CD4-positive, alpha-beta T cell treated with Interleukin-4 for 1 hour (primary cell): Measurements from ENCODE around the gene KRT75.

Source experiments
- DNase-seq, 2 donors: peaks; one replicate each; pipeline ENCODE4 v3.0.0-alpha.2; 2020 to 2022

KRT75 gene

DNA sequence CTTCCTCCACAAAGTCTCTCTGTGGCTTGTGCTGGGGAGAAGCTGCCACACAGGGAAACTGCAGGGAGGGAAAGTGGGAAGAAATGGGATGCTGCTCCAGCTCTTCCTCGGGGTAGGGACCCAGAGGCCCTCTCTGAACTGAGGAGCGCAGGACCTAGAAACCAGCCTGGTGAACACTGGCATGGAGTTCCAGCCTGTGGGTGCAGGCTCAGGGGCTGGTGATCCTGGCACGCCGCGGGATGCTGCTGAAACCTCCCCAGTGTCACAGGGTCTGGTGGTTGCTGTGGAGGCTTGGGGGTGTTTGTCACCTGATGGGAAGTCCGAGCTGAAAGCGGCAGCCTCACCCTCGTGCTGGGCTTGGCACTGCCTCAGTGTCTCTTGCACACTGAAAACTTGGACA is 5.2 kb upstream of the KRT75 start:
- no peak for DNase-seq

DNA sequence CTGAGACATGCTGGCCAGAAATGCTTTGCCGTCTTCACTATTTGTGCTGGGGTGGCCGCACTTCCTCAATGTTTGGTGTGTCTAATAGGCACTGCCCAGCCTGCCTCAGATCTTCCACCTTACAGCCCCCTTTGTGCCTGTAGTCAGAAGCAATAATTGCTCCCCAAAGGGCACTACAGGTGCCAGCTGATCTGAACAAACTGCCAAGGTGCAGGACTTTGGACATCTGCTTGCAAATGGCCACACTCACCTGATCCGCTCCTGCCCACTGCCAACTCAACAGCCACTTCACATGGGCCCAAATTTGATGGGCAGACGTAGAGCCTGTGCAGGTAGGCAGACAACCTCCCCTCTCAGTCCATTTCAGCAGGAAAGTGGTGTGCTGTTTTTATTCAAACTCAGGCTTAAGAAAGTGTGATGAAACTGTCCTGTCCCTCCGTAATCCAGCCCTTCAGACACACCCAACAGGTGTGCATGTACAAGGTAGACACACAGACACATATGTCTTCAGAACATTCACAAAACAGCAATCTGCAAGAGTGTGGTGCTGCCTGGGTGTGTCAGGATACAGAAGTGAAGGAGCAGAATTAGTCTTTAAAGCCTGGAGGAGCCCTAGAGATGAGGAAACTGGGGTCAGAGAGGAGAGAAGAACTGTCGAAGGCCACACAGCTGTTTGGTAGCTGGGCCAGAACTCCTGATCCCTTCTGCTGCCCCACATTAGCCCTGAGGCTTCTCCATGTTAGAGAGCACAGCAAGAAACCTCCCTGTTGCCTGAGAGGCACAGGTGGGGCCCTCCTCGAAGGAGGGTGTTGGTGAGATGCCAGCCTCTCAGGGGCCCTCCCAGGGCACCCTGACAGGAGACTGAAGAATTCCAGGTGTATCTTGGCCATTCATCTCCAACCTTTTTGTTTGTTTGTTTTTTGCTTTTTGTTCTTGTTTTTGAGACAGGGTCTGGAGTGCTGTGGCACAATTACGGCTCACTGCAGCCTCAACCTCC is 4.4 kb upstream of the KRT75 start:
- DNase-seq: no peak

- no peak for DNase-seq
These were observed 3.3 kb upstream of the KRT75 start for GRCh38 chr12:52437508-52437907.

GRCh38 chr12:52436828-52437474 is 2.8 kb upstream of the KRT75 start:
- DNase-seq: no peak

GRCh38 chr12:52436000-52436827 is 2.0 kb upstream of the KRT75 start:
- no peak for DNase-seq

DNA sequence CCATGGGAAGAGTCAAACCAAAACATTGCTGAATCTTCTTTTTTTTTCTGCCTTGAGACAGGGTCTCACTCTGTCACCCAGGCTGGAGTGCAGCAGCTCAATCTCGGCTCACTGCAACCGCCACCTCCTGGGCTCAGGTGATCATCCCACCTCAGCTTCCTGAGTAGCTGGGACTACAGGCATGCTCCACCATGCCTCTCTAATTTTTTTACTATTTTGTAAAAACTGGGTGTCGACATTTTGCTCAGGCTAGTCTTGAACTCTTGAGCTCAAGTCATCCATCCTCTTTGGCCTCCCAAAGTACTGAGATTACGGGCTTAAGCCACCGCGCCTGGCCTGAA is 1.5 kb upstream of the KRT75 start:
- no peak for DNase-seq

GRCh38 chr12:52434760-52435530 is 774 bp upstream of the KRT75 start:
- no peak for DNase-seq

DNA sequence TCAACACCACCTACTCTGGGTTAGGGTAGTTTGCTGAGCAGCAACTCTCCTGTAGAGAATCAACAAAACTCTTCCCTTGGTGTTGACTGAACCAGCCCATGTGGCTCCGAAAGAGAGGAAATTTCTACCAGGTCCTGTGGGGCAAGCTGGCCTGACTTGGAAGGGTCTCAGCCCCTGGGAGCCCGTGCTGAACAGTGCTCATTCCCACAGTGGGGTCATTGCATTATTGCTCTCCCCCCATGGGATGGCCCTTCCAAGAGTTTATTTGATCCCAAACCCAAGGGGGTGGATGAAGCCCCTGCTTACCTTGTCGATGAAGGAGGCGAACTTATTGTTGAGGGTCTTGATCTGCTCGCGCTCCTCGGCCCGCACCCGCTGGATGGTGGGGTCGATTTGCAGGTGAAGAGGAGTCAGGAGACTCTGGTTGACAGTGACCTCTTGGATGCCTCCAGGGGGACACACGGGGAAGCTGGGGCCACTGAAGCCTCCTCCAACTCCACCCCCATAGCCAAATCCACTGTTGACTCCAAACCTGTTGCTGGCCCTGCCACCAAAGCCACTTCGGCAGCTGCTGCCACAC is 580 bp downstream of the KRT75 start:
- DNase-seq: no peak

DNA sequence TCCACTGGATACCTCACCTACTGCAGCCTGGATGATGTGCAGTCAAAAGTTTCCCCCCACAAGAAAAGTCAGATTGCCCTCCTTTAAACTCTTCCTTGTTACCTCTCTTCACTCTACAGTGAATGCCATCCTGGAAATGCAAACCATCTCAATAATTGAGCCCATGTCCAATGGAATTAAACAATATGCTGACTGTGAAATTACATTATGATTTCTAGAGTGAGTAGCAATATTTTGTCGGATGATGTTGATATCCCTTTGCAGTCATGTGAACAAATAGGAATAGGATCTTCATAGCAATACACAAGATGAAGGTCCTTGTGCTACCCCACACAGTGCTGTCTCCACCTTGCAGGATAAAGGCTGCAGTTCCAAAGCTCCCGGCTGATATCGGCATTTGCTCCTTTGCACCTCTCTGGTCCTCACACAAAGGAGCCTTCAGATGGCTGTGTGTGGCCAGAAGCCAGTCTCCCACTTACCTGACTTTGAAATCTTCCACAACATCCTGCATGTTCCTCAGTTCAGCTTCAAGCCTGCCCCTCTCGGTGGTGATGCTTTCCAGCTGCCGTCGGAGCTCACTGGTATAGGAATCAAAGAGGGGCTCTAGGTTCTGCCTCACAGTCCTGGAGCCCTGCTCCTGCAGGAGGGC is 1.5 kb downstream of the KRT75 start:
- DNase-seq: no peak

DNA sequence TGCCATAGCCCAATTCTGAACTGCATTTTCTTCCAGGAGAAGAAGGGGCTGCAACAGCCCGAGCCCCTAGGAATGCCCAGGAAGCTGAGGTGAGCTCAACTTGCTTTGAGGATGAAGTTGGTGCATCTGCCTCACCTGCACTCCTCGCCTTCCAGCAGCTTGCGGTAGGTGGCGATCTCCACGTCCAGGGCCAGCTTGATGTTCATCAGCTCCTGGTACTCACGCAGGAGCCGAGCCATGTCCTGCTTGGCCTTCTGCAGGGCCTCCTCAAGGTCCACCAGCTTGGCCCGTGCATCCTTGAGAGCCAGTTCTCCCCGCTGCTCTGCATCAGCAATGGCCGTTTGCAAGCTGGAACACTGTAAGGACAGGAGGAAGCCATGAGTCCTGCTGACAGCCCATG is 6.0 kb downstream of the KRT75 start:
- DNase-seq: no peak

DNA sequence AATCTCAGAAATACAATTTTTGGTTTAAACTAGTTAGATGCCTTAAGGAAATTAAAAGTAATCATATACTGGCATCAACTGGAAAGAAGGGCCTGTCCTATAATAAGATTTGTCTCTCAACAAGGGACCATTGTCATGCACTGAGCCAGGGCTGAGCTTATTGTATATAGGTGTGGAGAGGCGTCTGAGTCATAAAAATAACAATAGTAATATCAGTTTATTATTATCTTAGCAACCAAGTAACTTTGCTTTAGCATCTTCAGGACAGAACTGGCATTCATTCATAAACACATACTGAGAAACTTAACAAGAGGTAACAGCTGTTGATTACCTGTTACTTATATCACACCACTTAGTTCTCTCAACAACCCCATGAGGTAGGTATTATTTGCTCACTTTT is 7.1 kb downstream of the KRT75 start:
- no peak for DNase-seq

- no peak for DNase-seq
These were observed 8.1 kb downstream of the KRT75 start for GRCh38 chr12:52426034-52426433.

- DNase-seq: no peak
These were observed 8.7 kb downstream of the KRT75 start for GRCh38 chr12:52425466-52425865.

DNA sequence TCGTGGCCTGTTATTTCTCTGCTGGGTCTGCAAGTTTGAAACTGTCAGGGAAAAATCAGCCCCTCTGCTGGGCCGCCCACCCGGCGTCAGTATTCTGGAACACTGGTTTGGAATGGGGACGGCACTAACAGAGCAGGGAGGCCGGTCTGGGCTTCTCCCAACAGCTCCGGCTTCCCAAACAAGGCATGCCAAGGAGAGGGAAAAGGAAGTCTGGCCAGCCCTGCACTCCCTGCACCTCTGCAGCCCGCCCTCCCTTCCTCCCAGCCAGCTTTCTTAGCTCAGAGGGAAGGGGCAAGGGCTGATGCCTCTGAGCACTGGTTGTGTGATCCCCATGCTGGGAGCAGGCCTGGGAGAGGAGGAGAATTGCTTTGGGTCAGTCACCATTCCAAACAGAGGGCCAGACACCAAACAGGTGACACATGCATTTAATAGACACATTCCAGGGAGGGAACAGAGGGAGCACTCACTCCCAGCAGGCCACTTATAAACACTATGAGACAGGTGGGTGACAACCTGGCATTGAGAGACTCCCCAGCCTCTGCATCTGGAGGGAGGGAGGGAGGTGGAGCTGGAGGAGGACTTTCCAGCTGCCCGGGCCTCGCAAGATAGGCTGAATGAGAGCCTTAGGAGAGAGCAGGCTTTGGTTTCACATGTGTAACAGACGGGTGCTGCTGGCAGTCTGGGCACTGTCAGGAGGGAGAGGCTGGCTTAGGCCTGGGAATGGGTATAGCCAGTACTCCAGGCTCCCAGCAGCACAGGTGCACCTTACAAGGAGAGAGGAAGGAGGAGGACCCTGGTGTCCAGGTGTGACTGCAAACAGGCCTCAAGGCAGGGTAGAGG is 10.3 kb downstream of the KRT75 start:
- no peak for DNase-seq

GRCh38 chr12:52423035-52423434 is 11.1 kb downstream of the KRT75 start:
- DNase-seq: no peak

GRCh38 chr12:52419656-52420055 is 14.5 kb downstream of the KRT75 start:
- no peak for DNase-seq

DNA sequence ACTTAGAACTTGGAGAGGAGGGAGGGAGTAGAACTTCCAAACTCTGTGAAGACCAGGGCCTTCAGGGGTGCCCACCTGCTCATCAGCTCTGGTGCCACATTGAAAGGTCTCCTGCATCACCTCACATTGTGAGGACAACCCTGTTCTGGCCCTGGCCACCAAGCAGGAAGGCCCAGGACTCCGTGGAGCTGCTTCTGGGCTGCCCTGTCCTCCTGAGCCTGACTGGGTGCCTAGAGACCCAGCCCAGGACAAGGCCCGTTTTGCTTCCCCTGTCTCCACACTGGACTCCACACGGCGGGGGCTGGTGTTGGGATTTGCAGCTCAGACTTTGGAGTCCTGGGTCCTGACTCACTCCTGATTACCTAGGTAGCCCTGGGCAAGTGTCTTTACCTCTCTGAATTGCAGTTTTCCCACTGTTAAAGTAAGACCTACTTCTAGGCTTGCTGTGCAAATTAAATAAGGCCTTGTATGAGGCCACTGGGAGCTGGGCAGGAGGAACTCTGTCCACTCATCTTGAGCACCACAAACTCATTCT is 15.5 kb downstream of the KRT75 start:
- no peak for DNase-seq

- no peak for DNase-seq
These were observed 16.4 kb downstream of the KRT75 start for GRCh38 chr12:52417740-52418139.

DNA sequence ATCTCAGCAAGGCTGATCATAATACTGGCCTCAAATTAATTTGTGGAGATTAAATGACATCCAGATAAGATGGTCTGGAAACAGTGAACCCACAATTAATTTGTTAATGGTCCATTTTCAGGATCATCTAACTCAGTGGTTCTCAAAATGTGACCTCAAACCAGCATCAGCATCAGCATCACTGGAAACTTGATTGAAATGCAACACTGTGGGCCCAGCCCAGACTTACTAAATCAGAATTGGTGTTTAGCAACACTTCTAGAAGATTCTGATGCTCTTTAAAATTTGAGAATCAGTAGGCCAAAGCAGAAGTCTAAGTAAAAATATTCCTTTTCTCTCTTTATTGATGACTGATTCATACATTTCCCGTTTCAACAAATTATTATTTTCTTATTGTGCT is 17.4 kb downstream of the KRT75 start:
- DNase-seq: no peak
